Muscle of arm (tissue), 12 donors: ENCODE measurements around the gene CDH4. TPM values are rescaled to one million over a fixed set of nuclear protein-coding genes. Genes with fewer than 3 reads are reported as not detected.

Experiments used
- DNase-seq: peaks from one replicate; pipeline ENCODE4 v3.0.0-alpha.2; 2013
- polyA plus RNA-seq, 12 donors: library from polyadenylated mRNA; unstranded; fragments of 120-200 nt; gene quantifications; one replicate each; pipeline ENCODE4 v1.2.1, GENCODE V29; 2013; ENCODE audit not compliant: insufficient read length in 12 of 12

The CDH4 gene
- polyA plus RNA-seq, 12 donors = 0.79 to 1.4 (median 1.0) TPM; not detected in 2

GRCh38 chr20:61649105-61649859, 397.2 kb downstream of the CDH4 start:
- DNase-seq = no peak

- DNase-seq = no peak
Measured at GRCh38 chr20:61649860-61650162, 397.8 kb downstream of the CDH4 start.

GRCh38 chr20:61650912-61651733, 399.1 kb downstream of the CDH4 start:
- DNase-seq = no peak

GRCh38 chr20:61652146-61652545, 400.1 kb downstream of the CDH4 start:
- DNase-seq = no peak

GRCh38 chr20:61654726-61655125, 402.7 kb downstream of the CDH4 start:
- no peak for DNase-seq

GRCh38 chr20:61655591-61655990, 403.5 kb downstream of the CDH4 start:
- no peak for DNase-seq

GRCh38 chr20:61656198-61656597, 404.1 kb downstream of the CDH4 start:
- no peak for DNase-seq

- DNase-seq = no peak
Measured at GRCh38 chr20:61657721-61658377, 405.8 kb downstream of the CDH4 start.

- no peak for DNase-seq
Measured at GRCh38 chr20:61658563-61658962, 406.5 kb downstream of the CDH4 start.

- peak; percentile 79 for DNase-seq
Measured at GRCh38 chr20:61659246-61659993, 407.4 kb downstream of the CDH4 start.

- no peak for DNase-seq
Measured at GRCh38 chr20:61659994-61660346, 407.9 kb downstream of the CDH4 start.

GRCh38 chr20:61660559-61660958, 408.5 kb downstream of the CDH4 start:
- DNase-seq = no peak

- no peak for DNase-seq
Measured at GRCh38 chr20:61661025-61661424, 409.0 kb downstream of the CDH4 start.

- DNase-seq = no peak
Measured at GRCh38 chr20:61661583-61661982, 409.5 kb downstream of the CDH4 start.

- no peak for DNase-seq
Measured at GRCh38 chr20:61662226-61662967, 410.3 kb downstream of the CDH4 start.

GRCh38 chr20:61662968-61663331, 410.9 kb downstream of the CDH4 start:
- DNase-seq = no peak

GRCh38 chr20:61663521-61664425, 411.7 kb downstream of the CDH4 start:
- no peak for DNase-seq

- no peak for DNase-seq
Measured at GRCh38 chr20:61664556-61665320, 412.7 kb downstream of the CDH4 start.
